Neural cell (in vitro differentiated cells): ENCODE measurements around the gene ZNF536. TPM values are rescaled to one million over a fixed set of nuclear protein-coding genes. Genes with fewer than 3 reads are reported as not detected.

Experiments
- H2AFZ ChIP-seq: fragments of 200-600, 300-800 bp; sonication (generic), shearing (Covaris generic); 2 replicates; pipeline ENCODE4 v1.6.0; 2014; ENCODE audit warnings: low read depth, mild to moderate bottlenecking, antibody characterized with exemption, low read length, moderate library complexity
- H3F3A ChIP-seq: fragments of 200-600 bp; shearing (Covaris generic); 2 replicates; pipeline ENCODE4 v1.6.1; 2016; ENCODE audit warnings: mild to moderate bottlenecking, moderate library complexity, mixed read lengths, antibody characterized with exemption, low read length; ENCODE audit not compliant: insufficient read depth, poor library complexity, severe bottlenecking
- H3K27ac ChIP-seq: fragments of 200-600, 300-800 bp; sonication (generic), shearing (Covaris generic); 2 replicates; pipeline ENCODE4 v1.5.1; 2014; ENCODE audit warnings: mild to moderate bottlenecking, low read length, moderate library complexity
- H3K27me3 ChIP-seq: fragments of 300-800, 200-600 bp; sonication (generic), shearing (Covaris generic); 2 replicates; pipeline ENCODE4 v1.6.0; 2014; ENCODE audit warnings: mild to moderate bottlenecking, low read depth, low read length, moderate library complexity; ENCODE audit not compliant: insufficient read depth
- H3K36me3 ChIP-seq: fragments of 300-800, 200-600 bp; sonication (generic), shearing (Covaris generic); 2 replicates; pipeline ENCODE4 v1.5.1; 2014; ENCODE audit warnings: mild to moderate bottlenecking, antibody characterized with exemption, low read length, moderate library complexity; ENCODE audit not compliant: insufficient read depth
- H3K4me2 ChIP-seq: fragments of 300-800, 200-600 bp; sonication (generic), shearing (Covaris generic); 2 replicates; pipeline ENCODE4 v1.6.0; 2014; ENCODE audit warnings: mild to moderate bottlenecking, low read length
- H3K4me3 ChIP-seq: fragments of 300-800, 200-600 bp; sonication (generic), shearing (Covaris generic); 2 replicates; pipeline ENCODE4 v1.5.1; 2014; ENCODE audit warnings: mild to moderate bottlenecking, low read length, moderate library complexity
- H3K79me2 ChIP-seq: fragments of 200-600 bp; shearing (Covaris generic); replicated peaks from 2 replicates; pipeline ENCODE4 v1.6.0; 2014; ENCODE audit warnings: mild to moderate bottlenecking, low read length, moderate library complexity; ENCODE audit not compliant: insufficient read depth
- H3K9ac ChIP-seq: fragments of 300-800, 200-600 bp; sonication (generic), shearing (Covaris generic); 2 replicates; pipeline ENCODE4 v1.6.1; 2016; ENCODE audit warnings: mild to moderate bottlenecking, low read length, mixed read lengths
- H3K9me2 ChIP-seq: fragments of 200-600 bp; shearing (Covaris generic); 2 replicates; pipeline ENCODE4 v1.6.1; 2016; ENCODE audit warnings: mild to moderate bottlenecking, low read length, mixed read lengths; ENCODE audit not compliant: insufficient read depth
- H3K9me3 ChIP-seq: fragments of 200-600, 300-800 bp; sonication (generic), shearing (Covaris generic); 2 replicates; pipeline ENCODE4 v1.6.1; 2016; ENCODE audit warnings: mild to moderate bottlenecking, mixed run types, low read length, moderate library complexity, mixed read lengths
- H4K20me1 ChIP-seq: fragments of 200-600 bp; shearing (Covaris generic); 2 replicates; pipeline ENCODE4 v1.6.1; 2016; ENCODE audit warnings: mild to moderate bottlenecking, mixed run types; ENCODE audit not compliant: insufficient read depth
- EP300 ChIP-seq: fragments of 450-650 bp; conservative IDR thresholded peaks from 2 replicates; pipeline ENCODE4 v1.6.1; 2014; ENCODE audit warnings: antibody characterized with exemption, mild to moderate bottlenecking, moderate library complexity; ENCODE audit not compliant: poor library complexity, severe bottlenecking
- EZH2 ChIP-seq: fragments of 200-600, 300-800 bp; shearing (Covaris generic), sonication (generic); IDR thresholded peaks from 2 replicates; pipeline ENCODE4 v1.6.1; 2014; ENCODE audit warnings: antibody characterized with exemption, low read length, borderline replicate concordance, mild to moderate bottlenecking; ENCODE audit not compliant: insufficient read depth, poor library complexity, severe bottlenecking
- MXI1 ChIP-seq: fragments of 450-650 bp; conservative IDR thresholded peaks from 2 replicates; pipeline ENCODE4 v1.6.1; 2014; ENCODE audit warnings: antibody characterized with exemption, mild to moderate bottlenecking; ENCODE audit not compliant: poor library complexity, severe bottlenecking
- POLR2AphosphoS5 ChIP-seq: IDR thresholded peaks from 2 replicates; pipeline ENCODE4 v1.6.1; 2012
- RAD21 ChIP-seq: fragments of 450-650 bp; conservative IDR thresholded peaks from 2 replicates; pipeline ENCODE4 v1.6.1; 2014; ENCODE audit warnings: antibody characterized with exemption, mild to moderate bottlenecking, moderate library complexity
- SMC3 ChIP-seq: fragments of 450-650 bp; conservative IDR thresholded peaks from 2 replicates; pipeline ENCODE4 v1.6.1; 2014; ENCODE audit warnings: antibody characterized with exemption, mild to moderate bottlenecking, moderate library complexity; ENCODE audit not compliant: poor library complexity
- TAF1 ChIP-seq: IDR thresholded peaks from 2 replicates; pipeline ENCODE4 v1.6.1; 2012; ENCODE audit warnings: low read depth
- polyA plus RNA-seq: library from polyadenylated mRNA; depleted of rRNA; stranded (reverse); fragments of >200 nt; gene quantifications from 2 replicates; pipeline ENCODE4 v1.2.3, GENCODE V29; 2014
- TF ChIP-seq, protein P1 (sequence below): IDR thresholded peaks from 2 replicates; pipeline ENCODE4 v1.6.1; 2012; ENCODE audit warnings: borderline replicate concordance
- TF ChIP-seq, protein P2 (sequence below): fragments of 450-650 bp; IDR thresholded peaks from 2 replicates; pipeline ENCODE4 v1.5.1; 2014; ENCODE audit warnings: antibody characterized with exemption, mild to moderate bottlenecking, moderate library complexity; ENCODE audit not compliant: poor library complexity, severe bottlenecking

The ZNF536 gene
- polyA plus RNA-seq, 1 donor from 2014 or later: 13.9 TPM

DNA sequence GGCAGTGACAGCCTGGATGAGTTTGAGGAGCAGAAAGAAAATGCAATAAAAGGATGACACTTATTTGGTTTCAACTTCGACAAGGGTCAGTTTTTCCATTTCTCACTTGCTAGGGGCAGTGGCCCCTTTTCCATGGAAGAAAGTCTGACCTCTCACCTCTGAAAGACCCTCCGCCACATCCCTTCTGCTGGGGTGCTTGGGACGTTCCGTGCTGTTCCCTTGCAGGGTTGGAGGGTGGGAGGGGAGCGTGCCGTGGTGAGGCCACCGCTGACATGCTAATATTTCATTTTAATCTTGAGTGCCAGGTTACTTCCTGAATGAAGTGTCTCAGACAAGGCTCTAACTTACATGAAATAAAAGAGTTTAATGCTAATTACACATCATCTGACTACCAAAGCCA, 5.2 kb upstream of the ZNF536 start:
- Histone ChIP-seq H3K27ac (no peak overlapping the region), H3K27me3 (peaks cover under 1% of the 10 kb centered on the region), H3K79me2 (no peaks in the 10 kb centered on the region), H3K9ac (no peak overlapping the region), H3K9me2 (no peaks in the 10 kb centered on the region), H3K4me3 (no peak overlapping the region), H3F3A (no peaks in the 10 kb centered on the region), H2AFZ (no peak overlapping the region), H3K4me2 (no peak overlapping the region), H4K20me1 (no peaks in the 10 kb centered on the region), H3K36me3 (no peaks in the 10 kb centered on the region), H3K9me3 (no peaks in the 10 kb centered on the region)
- TF ChIP-seq, protein P1, sequence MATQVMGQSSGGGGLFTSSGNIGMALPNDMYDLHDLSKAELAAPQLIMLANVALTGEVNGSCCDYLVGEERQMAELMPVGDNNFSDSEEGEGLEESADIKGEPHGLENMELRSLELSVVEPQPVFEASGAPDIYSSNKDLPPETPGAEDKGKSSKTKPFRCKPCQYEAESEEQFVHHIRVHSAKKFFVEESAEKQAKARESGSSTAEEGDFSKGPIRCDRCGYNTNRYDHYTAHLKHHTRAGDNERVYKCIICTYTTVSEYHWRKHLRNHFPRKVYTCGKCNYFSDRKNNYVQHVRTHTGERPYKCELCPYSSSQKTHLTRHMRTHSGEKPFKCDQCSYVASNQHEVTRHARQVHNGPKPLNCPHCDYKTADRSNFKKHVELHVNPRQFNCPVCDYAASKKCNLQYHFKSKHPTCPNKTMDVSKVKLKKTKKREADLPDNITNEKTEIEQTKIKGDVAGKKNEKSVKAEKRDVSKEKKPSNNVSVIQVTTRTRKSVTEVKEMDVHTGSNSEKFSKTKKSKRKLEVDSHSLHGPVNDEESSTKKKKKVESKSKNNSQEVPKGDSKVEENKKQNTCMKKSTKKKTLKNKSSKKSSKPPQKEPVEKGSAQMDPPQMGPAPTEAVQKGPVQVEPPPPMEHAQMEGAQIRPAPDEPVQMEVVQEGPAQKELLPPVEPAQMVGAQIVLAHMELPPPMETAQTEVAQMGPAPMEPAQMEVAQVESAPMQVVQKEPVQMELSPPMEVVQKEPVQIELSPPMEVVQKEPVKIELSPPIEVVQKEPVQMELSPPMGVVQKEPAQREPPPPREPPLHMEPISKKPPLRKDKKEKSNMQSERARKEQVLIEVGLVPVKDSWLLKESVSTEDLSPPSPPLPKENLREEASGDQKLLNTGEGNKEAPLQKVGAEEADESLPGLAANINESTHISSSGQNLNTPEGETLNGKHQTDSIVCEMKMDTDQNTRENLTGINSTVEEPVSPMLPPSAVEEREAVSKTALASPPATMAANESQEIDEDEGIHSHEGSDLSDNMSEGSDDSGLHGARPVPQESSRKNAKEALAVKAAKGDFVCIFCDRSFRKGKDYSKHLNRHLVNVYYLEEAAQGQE: no peak
- no peak for TF ChIP-seq MXI1
- TF ChIP-seq EP300: no peak
- no peak for TF ChIP-seq SMC3
- TF ChIP-seq RAD21: no peak
- no peak for TF ChIP-seq EZH2
- no peak for TF ChIP-seq TAF1
- TF ChIP-seq, protein P2, sequence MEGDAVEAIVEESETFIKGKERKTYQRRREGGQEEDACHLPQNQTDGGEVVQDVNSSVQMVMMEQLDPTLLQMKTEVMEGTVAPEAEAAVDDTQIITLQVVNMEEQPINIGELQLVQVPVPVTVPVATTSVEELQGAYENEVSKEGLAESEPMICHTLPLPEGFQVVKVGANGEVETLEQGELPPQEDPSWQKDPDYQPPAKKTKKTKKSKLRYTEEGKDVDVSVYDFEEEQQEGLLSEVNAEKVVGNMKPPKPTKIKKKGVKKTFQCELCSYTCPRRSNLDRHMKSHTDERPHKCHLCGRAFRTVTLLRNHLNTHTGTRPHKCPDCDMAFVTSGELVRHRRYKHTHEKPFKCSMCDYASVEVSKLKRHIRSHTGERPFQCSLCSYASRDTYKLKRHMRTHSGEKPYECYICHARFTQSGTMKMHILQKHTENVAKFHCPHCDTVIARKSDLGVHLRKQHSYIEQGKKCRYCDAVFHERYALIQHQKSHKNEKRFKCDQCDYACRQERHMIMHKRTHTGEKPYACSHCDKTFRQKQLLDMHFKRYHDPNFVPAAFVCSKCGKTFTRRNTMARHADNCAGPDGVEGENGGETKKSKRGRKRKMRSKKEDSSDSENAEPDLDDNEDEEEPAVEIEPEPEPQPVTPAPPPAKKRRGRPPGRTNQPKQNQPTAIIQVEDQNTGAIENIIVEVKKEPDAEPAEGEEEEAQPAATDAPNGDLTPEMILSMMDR: no peak
- no peak for TF ChIP-seq POLR2AphosphoS5

DNA sequence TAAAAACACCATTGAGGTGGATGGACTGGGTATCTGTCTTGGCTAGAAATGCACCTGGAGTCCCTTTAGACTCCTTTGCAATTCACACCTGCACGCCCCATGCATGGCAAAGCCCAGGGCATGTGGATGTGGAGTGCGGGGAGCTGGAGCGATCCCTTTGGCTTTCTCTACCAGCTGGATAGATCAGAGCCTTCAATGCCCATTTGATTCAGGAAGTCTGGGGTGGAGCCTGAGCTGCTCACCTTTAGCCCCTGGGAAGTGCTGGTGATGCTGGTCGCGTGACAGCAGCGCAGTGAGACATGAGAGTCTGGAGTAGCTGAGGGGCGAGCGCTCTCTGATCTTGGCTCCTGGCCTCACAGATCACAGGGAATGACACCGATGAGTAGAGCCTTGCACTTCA, 4.8 kb upstream of the ZNF536 start:
- Histone ChIP-seq H3K27ac (no peak overlapping the region), H3K4me2 (no peak overlapping the region), H3K36me3 (no peaks in the 10 kb centered on the region), H3K9me2 (no peaks in the 10 kb centered on the region), H3F3A (no peaks in the 10 kb centered on the region), H2AFZ (no peak overlapping the region), H3K27me3 (peaks cover 4% of the 10 kb centered on the region), H3K9me3 (no peaks in the 10 kb centered on the region), H3K4me3 (no peak overlapping the region), H3K79me2 (no peaks in the 10 kb centered on the region), H4K20me1 (no peaks in the 10 kb centered on the region), H3K9ac (no peak overlapping the region)
- no peak for TF ChIP-seq MXI1
- TF ChIP-seq EP300: no peak
- TF ChIP-seq, protein P1: no peak
